ENCODE results near the gene SPTBN5.
A peak's percentile ranks its signal among the peaks of the same experiment; 100 is the strongest.

SPTBN5 gene

GRCh38 chr15:41903782-41904181 lies 9.9 kb upstream of the SPTBN5 start:
- no peak for DNase-seq (ENCODE audit: low read depth in 3 of 3)

- no peak for DNase-seq (ENCODE audit: low read depth in 3 of 3)
Measured at GRCh38 chr15:41901431-41901830, 7.6 kb upstream of the SPTBN5 start.

- no peak for DNase-seq (ENCODE audit: low read depth in 3 of 3)
Measured at GRCh38 chr15:41900526-41901380, 6.9 kb upstream of the SPTBN5 start.

GRCh38 chr15:41899854-41900442 lies 6.1 kb upstream of the SPTBN5 start:
- no peak for DNase-seq (ENCODE audit: low read depth in 3 of 3)

- DNase-seq (ENCODE audit: low read depth in 3 of 3): no peak
Measured at GRCh38 chr15:41897363-41897799, 3.5 kb upstream of the SPTBN5 start.

GRCh38 chr15:41896566-41896965 lies 2.7 kb upstream of the SPTBN5 start:
- no peak for DNase-seq (ENCODE audit: low read depth in 3 of 3)

- no peak for DNase-seq (ENCODE audit: low read depth in 3 of 3)
Measured at GRCh38 chr15:41895957-41896356, 2.1 kb upstream of the SPTBN5 start.

- DNase-seq (ENCODE audit: low read depth in 3 of 3): no peak
Measured at GRCh38 chr15:41895491-41895890, 1.6 kb upstream of the SPTBN5 start.

GRCh38 chr15:41894791-41895463 lies 1.1 kb upstream of the SPTBN5 start:
- peak; percentile 37 to 60 (median 57) for DNase-seq (ENCODE audit: low read depth in 3 of 3)

- no peak for DNase-seq (ENCODE audit: low read depth in 3 of 3)
Measured at GRCh38 chr15:41894251-41894790, 468 bp upstream of the SPTBN5 start.

- DNase-seq (ENCODE audit: low read depth in 3 of 3): no peak
Measured at GRCh38 chr15:41892621-41893421, 1.0 kb downstream of the SPTBN5 start.

GRCh38 chr15:41891946-41892345 lies 1.9 kb downstream of the SPTBN5 start:
- no peak for DNase-seq (ENCODE audit: low read depth in 3 of 3)

GRCh38 chr15:41891226-41891625 lies 2.6 kb downstream of the SPTBN5 start:
- no peak for DNase-seq (ENCODE audit: low read depth in 3 of 3)

- DNase-seq (ENCODE audit: low read depth in 3 of 3): no peak
Measured at GRCh38 chr15:41890050-41890690, 3.7 kb downstream of the SPTBN5 start.

- DNase-seq (ENCODE audit: low read depth in 3 of 3): no peak
Measured at GRCh38 chr15:41888662-41889253, 5.1 kb downstream of the SPTBN5 start.

- no peak for DNase-seq (ENCODE audit: low read depth in 3 of 3)
Measured at GRCh38 chr15:41887893-41888292, 6.0 kb downstream of the SPTBN5 start.

- no peak for DNase-seq (ENCODE audit: low read depth in 3 of 3)
Measured at GRCh38 chr15:41887161-41887560, 6.7 kb downstream of the SPTBN5 start.

- DNase-seq (ENCODE audit: low read depth in 3 of 3): no peak
Measured at GRCh38 chr15:41886741-41887140, 7.1 kb downstream of the SPTBN5 start.

GRCh38 chr15:41885841-41886240 lies 8.0 kb downstream of the SPTBN5 start:
- DNase-seq (ENCODE audit: low read depth in 3 of 3): no peak

GRCh38 chr15:41885321-41885720 lies 8.5 kb downstream of the SPTBN5 start:
- no peak for DNase-seq (ENCODE audit: low read depth in 3 of 3)

- no peak for DNase-seq (ENCODE audit: low read depth in 3 of 3)
Measured at GRCh38 chr15:41884458-41884857, 9.4 kb downstream of the SPTBN5 start.

All from stimulated activated CD4-positive, alpha-beta T cell treated with anti-CD3 and anti-CD28 coated beads, TNF-alpha, amount 100 ng/mL, for 48 hours (primary cell).